IPS-NIHi7 (cell line): ENCODE data around the gene ITGAL.

Source experiments
- DNase-seq: peaks from one replicate; pipeline ENCODE4 v3.0.0; 2012; ENCODE audit warnings: mixed read lengths; ENCODE audit errors: extremely low spot score

ITGAL gene

DNA sequence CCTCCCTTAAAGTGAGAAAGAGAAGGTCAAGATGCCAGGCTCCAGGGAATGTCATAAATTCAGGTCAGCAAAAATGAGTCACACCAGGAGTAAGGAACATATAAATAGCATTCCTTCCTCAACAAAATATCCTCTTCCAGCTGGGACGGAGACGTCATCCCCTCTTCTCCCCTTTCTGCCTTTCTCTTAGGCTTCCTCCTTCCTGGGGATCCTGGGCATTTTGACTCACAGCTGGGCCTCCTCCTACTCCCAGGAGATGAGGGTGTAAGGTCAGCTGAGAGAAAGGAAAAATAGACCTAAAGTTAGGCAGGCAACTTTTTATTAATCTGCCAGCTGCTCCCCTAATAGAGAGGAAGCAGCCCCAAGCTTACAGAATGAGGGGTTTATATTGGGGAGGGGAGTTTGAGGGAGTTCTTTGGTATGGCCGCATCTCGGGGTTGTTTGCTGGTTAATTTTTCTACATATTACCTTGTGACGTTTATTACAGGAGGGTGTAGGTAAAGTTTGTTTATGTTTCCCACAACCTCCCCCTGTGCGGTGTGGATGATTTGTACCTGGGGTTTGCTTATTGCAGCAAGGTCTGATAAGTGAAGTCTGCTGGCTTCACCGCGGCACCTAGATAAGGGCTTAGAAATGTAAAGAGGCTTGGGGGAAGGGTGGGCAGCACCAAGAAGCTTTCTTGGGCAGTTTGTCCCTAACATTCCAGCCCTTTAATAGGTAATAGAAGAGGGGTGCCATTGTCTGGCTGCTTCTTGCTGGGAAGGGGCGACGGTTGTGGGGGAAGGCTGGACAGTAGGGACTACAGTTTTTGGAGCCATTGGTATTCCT is 69.2 kb downstream of the ITGAL start:
- no peak for DNase-seq

DNA sequence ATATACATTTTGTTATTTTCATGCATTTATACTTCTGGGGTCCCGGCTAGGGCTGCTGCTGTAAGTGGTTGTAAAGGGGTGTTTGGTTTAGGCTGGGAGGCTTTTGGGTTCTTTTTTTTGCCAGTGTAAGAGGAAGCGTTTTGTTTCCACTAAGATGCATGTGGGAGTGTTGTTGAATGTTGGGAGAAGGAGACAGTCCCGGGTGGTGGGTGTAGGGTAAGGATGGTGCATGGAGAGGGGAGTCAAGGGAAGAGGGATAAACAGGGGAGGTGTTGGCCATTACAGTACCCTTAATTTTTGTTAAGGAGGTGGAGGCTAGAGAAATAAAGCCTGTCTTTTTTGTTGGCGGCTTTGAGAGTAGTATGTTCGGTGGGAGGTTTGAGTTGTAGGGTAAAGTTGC is 70.5 kb downstream of the ITGAL start:
- DNase-seq = no peak

DNA sequence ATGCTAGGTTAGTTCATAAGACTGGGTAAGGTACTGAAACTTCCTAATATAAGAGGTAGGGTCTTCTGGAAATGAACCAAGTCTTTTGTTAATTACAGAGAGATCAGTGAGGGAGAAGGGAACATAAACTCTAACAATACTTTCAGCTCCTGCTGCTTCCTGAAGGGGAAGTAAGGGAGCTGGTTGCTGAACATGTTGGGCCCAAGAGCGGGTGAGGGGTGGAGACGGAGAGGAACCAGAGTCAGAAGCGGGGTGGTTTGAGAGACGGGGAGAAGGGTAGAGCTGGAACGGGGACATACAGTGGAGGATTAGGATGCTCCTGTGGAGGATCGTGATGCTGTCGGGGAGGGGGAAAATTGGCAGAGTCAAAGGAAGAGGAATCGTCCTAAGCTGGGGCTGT is 73.6 kb downstream of the ITGAL start:
- no peak for DNase-seq

DNA sequence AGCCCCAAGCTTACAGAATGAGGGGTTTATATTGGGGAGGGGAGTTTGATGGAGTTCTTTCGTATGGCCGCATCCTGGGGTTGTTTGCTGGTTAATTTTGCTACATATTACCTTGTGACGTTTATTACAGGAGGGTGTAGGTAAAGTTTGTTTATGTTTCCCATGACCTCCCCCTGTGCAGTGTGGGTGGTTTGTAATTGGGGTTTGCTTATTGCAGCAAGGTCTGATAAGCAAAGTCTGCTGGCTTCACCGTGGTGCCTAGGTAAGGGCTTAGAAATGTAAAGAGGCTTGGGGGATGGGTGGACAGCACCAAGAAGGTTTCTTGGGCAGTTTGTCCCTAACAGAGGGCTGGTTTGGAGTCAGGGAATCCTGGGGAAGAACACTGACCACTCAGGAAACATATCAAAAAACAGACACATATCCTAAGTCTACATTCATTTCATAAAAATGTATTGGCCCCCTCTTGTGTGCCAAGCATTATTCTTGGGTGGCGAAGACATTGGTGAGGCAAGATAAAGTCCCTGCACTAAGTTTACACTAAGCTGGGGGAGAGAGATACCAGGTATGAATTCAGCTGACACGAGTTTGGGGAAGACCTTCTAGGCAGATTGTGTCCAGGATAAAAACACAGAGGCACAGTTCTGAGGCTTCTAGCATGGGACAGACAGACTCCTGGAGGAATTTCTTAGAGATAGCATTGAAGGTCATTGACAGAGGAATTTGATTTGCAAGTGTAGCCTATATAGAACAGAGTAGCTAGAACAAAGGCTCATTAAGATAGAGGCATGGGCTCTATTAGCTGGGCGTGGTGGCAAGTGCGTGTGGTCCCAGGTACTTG is 76.1 kb downstream of the ITGAL start:
- DNase-seq = no peak

DNA sequence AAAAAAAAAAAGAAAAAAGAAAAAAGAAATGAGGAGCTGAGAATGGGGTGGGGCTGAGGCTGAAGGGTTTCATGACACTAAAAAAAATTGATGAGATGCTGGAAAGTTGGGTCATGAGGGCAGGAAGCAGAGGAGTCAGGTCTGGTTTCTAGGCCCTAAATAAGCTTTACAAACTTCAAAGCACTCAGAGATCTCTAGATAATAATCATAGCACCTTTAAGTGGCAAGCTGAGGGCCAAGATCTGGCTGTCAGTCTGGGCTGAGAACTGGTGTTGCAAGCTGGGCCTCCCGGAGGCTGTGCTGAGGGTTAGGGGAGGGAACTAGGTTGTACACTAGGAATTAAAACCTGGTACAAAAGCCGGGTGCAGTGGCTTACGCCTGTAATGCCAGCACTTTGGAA is 79.2 kb downstream of the ITGAL start:
- DNase-seq = no peak

DNA sequence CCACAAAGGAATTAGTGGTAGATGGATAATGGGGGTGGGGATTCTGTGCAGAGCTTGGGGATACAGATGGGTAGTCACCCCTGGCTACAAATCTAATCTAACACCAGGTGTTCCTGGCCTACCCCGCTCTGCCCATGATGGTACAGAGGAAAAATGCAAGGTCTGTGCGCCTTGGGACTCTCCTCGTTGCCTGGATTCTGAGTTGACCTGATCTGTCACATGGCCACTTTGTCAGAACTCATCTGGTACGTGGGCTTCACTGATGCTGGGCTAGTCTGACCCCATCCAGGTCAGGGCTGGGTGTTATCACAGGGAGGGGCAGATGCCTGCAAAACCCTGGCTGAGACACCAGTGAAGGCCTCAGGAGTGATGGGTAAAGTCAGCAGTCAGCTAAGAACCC is 80.4 kb downstream of the ITGAL start:
- DNase-seq = no peak

DNA sequence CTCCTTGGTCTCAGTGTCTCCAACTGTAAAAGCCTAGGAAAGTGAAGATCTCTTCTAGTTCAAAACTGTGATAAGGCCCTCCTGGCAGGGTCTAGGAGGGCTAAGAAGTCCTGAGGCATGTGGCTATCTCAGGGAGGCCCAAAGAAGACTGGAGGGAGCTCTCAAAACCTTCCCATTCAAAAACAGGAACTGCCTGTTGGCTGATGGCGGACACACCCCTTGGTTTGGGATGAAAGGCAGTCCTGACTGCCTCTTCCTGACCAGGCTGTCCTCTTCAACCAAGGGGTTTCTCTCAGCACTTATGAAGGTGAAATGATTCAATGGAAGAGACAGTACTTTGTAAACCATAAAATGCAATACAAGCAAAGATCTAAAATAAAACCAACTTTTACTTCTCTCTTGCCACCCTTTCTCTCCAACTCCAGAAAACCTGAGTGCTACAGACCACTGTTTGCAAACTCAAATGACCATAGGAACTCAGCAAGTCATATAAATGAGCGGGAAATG is 80.9 kb downstream of the ITGAL start:
- no peak for DNase-seq

DNA sequence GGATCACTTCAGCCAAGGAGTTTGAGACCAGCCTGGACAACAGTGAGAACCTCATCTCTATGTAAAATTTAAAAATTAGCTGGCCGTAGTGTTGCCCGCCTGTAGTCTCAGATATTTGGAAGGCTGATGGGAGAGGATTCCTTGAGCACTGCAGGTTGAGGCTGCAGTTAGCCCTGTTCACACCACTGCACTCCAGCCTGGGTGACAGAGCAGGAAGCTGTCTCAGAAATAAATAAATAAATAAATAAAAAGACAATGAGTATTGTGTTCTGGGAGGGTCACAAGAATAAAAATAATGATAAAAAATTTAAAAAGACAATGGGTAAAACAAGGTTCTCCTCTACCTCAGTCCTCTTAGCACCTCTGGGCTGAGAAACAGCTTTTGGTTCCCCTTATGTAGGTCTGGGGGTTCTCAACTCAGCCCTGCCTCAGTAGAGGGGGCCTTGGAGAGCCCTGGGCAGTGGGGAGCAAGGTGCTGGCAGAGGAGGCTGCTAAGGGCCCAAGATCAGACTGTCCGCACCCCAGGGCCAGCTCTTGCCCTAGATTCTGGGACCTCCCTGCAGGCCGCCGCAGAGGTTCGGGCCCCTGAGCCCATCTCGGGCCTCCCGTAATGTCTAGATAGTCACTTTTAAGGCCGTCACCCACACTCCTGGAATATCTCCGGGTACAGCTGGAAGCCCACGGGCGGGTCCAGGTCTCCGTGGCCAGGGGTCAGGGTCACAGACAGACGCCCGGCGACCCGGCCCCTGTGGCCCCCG is 82.2 kb downstream of the ITGAL start:
- no peak for DNase-seq

DNA sequence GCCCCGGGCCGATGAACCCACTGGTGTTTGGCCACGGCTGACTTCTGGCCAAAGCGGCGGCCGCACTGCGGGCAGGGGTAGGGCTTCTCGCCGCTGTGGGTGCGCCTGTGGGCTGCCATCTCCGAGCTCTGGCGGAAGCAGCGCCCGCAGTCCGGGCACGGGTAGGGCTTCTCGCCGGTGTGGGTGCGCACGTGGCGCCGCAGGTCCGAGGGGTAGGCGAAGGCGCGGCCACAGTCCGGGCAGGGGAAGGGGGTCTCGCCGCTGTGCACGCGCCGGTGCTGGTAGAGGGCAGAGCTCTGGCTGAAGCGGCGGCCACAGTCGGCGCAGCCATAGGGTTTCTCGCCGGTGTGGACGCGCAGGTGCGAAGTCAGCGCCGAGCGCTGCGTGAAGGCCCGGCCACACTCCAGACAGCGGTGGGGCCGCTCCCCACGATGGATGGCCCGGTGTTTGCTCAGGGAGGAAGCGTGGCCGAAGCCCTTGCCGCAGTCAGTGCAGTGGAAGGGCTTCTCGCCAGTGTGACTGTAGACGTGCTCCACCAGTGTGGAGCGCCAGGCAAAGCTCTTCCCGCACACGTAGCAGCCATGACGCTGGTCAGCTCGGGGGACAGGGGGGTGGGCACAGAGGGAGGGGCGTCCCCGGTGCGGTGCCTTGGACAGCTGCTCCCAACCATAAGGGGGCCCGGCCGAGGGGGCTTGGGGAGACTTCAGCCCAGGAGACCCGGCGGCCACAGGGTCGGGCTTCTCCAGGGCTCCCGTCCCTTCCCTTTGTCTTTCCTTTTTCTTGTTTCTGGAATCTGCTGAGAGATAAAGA is 83.0 kb downstream of the ITGAL start:
- no peak for DNase-seq

DNA sequence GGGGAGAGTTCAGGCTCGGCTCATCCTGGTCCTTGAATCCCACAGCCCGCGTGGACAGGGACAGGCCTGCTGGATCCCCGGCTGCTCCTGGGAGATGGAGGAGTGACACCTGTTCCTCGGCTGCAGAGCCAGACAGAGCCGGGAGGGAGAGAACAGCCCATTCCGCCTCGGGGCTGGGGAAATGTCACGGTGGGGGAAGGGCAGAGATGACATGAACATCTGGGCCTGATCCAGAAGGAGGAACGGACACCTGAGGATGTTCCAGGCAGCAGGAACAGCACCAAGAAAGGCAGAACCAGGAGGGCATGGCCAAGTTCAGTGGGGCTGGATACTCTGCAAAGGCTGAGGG is 83.6 kb downstream of the ITGAL start:
- DNase-seq = no peak

DNA sequence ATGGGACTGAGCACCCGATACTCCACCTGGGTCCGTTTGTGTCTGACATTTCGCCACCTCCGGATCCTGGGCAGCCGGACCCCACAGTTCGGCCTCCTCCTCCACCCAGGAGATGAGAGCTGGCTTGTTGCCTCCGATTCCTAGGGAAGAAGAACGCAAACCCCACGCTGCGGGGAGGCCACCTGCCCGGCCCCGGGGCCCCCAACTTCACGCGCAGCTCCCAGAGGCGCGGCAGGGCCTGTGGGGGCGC is 85.1 kb downstream of the ITGAL start:
- DNase-seq = no peak

DNA sequence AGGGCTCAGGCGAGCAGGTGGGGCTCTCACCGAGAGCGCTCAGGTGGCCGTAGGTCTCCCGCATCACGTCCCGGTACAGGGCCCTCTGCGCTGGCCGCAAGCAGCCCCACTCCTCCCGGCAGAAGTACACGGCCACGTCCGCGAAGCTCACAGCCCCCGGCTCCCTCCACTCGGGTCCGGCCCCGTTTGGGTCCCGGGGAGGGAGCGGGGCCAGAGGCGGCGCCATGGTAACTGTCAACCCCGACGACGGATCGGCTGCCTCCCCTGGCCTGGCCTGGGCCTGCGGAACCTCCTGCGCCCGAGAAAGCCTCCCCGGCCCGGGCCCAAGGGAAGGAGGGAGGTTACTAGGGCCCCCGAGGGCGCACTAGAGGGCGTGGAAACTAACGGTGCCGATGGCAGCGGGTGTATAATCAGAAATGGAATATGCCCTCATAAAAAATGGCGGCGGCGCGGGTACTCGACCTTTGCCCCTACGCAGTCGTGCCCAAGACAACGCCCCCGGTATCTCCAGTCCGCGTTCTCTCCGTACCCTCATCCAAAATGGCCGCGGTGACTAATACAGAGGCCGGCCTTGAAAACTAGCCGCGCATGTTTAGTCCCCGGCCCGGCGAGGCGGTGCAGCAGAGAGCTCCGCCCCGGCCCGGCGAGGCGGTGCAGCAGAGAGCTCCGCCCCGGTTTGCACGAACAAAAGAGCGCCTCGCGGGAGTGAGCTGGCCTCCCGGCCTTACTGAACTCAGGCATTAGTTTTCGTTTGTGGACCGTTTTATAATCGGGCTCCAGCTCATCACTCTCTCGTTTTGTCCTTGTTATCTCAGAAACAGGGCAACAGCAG is 85.6 kb downstream of the ITGAL start, which contains the start of gene ZNF764:
Gene ZNF764 (minus strand): TSS at position 418 of the 832 bp plus-strand sequence. CDS start 192 bp downstream, at position 226.
- peak; percentile 94 for DNase-seq

DNA sequence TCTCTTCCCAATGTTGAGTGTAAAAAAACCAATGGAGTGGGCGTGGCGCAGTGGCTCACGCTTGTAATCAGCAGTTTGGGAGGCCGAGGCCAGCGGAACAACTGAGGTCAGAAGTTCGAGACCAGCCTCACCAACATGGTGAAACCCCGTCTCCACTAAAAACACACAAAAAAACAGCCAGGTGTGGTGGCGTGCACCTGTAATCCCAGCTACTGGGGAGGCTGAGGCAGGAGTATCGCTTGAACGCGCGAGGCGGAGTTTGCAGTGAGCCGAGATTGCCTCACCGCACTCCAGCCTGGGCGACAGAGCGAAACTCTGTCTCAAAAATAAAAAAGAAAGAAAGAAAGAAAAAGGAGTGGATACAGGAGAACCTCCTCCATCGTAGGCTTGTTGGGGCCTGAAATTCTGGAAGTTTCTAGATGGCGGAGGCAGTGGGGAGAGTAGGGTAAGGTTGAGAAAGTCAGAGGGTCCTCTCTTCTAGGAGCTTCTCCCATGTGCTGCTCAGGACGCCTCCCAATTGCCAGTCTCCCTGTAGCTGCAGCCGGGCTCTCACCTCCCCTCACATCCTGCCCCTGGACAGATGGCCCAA is 86.3 kb downstream of the ITGAL start:
- DNase-seq = no peak

DNA sequence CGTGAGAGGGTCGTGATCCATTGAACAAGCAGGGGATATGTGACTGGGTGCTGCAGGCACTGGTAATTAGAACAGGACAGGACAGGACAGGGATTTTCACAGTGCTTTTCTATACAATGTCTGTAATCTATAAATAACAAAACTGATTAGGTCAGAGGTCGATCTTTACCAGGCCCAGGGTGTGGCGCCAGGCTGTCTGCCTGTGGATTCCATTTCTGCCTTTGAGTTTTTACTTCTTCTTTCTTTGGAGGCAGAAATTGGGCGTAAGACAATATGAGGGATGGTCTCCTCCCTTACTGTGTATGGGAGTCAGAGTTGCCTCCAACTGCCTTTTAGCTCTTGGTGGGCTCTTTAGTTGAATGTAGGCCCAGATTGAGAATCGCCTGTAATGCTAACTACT is 87.1 kb downstream of the ITGAL start:
- DNase-seq = no peak

DNA sequence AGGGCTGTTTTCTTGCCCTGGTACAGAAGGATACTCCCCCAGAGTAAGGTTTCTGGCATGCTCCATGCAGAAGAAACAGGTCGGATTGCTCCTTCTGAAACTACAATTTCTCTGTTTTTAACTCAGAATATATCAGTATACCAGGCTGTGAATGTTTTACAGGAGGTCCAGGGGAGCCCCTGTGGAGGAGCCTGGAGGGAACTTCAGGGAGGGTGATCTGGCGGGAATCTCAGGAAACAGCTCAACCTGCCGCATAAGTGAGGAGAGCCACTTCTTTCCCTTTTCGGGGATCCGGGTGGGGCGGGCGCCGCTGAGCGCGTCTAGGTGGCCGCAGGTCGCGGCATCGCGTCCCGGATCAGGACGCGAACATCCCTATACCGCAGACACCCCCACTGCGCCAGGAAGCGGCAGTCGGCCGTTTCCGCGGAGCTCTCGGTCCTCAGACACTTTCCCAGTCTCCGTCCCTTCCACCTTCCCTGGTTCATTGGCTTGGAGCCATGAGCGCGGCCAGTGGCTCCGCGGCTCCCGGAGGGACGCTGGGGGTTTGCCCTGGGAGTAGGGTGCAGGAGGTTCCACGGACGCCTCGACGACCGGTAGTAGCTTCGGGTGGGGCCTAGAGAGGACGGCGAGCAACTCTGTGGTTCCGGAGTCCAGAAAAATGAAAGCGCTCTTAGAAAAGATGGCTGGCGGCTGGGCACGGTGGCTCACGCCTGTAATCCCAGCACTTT is 88.7 kb downstream of the ITGAL start:
- no peak for DNase-seq

DNA sequence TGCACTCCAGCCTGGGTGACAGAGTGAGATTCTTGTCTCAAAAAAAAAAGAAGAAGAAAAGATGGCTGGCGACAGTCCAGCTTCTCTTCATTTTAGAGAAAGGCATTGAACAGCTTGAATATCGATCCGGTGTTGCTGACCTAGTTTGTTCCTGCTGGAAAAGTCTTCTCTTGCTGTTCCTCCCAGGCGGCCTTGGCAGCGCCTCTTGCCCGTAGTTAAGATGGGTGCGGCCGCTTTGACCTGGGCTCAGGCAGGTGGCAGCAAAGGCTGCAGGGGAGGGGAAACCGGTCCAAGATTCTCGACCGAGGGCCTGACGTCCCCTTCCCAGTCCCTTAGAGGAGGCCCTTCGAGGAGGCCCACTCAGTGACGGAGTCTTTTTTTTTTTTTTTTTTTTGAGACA is 89.5 kb downstream of the ITGAL start:
- DNase-seq = no peak

DNA sequence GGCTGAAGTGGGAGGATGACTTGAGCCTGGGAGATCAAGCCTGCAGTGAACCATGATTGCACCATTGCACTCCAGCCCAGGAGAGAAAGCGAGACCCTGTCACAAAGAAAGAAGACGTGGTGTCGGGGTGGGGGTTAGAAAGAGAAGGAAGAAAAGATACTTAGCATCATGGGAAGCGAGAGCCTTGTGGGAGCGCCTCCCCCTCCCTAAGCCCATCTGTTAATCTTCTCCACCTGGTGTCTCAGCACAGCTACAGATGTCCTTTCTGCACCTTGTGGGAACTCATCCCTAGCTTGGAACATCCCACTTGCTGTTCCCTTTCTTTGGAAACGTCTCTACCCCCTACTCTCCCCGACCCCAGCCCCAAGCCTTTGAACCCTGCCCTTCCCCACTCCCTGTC is 93.0 kb downstream of the ITGAL start:
- DNase-seq = no peak

DNA sequence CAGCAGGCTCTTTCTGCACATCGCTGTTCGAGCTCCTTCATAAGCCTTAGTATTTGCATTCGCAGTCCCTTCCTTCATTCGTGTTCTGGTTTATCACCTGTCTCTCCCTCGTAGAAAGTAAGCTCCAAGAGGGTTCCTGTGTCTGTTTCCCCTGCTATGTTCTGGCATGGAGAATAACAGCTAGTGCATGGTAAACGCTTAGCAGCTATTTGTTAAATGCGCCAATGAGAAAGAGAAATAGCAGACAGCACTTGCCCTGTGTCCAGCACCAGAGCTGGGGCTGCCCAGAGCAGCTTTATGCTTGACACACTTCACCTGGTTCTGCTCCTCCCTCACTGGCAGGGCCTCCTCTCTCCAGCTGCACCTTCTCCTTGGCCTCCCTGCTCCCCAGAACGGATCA is 93.4 kb downstream of the ITGAL start:
- DNase-seq = no peak

DNA sequence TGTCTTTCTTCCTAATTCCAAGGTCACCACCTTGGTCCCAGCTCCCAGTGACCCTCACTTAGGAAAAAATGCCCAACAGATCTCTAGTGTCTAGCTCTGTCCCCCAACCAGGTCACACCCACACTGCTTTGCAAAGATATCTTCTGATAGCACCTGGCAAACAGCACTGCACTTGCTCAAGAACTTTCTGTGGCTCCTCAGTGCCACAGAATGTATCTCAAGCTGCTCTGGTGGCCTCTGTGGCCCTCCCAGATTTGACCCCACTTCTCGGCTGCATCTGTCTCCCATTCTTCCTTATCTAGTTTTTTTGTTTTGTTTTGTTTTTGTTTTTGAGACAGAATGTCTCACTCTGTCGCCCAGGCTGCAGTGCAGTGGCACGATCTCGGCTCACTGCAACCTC is 94.0 kb downstream of the ITGAL start:
- DNase-seq = no peak
